ENCODE results near the gene TGFBR2. TPM values are rescaled to one million over a fixed set of nuclear protein-coding genes. Genes with fewer than 3 reads are reported as not detected.

The TGFBR2 gene
- total and polyA plus RNA-seq, 2 of the 13 experiments (the other 11 are each of a cell fraction or from before 2014, with no cell fraction given), result 82.2 to 187 TPM

DNA sequence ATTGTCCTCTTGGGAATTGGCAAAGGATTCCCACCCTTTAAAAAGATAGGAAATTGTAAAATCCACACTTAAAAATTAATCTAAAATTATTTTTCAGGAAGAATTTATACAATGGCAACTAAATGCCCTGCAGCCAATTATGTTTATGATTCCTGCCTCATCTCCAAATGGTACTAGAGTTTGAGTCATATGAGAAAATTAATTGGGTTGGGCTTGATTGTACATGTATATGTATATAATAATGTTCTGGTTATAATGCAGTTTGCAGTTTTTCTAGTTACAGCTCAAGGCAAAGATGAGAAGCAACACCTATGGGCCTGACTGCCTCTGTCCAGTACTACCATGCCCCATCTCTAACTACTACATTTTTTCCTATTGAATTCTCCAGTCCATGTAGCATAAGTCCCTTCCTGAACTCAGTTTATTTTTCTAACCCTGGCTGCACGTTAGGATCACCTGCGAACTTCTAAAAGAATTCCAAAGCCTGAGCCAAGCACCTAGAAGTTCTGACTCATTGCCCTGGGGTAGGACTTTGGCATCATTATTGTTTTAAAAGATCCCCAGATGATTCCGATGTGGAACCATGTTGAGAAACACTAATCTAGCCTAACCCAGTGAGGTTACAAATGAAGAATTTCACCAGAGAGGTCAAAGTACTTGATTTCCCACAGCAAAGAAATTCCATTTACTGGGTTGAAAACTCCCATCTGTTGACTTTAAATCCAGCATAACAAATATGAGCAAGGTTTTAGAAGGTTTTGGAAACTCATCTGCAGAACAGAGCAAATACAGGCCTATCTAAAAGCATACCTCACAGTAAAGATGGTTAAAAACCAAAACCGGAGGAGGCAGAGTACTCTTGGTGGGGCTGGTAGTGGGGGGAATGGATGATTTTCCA lies 19.4 kb downstream of the TGFBR2 start (continued):
- TF ChIP-seq ZMYM3 (CRISPR knock-in tag; IDR thresholded peaks at IDR 0.05) (peak; percentile 71), RBM22 (optimal IDR thresholded peaks at IDR 0.05; ENCODE audit: low read length) (peak; percentile 46), CHD4 (IDR thresholded peaks at IDR 0.05; ENCODE audit: borderline replicate concordance, low read length) (no peak), ELF1 (CRISPR knock-in tag; IDR thresholded peaks at IDR 0.05) (no peak), JUNB (CRISPR knock-in tag; IDR thresholded peaks at IDR 0.05; ENCODE audit: borderline replicate concordance) (peak; percentile 68; the same call in 1 of the 2 replicates), ZNF235 (CRISPR knock-in tag; IDR thresholded peaks at IDR 0.05; ENCODE audit: borderline replicate concordance) (no peak), ZNF614 (CRISPR knock-in tag; IDR thresholded peaks at IDR 0.05; ENCODE audit: borderline replicate concordance) (peak; percentile 65), ZFP36L2 (CRISPR knock-in tag; IDR thresholded peaks at IDR 0.05) (no peak), MAZ (IDR thresholded peaks at IDR 0.05; ENCODE audit: borderline replicate concordance, low read depth, low read length) (no peak), MAZ (CRISPR knock-in tag; IDR thresholded peaks at IDR 0.05; ENCODE audit: low read depth) (no peak), MBD4 (IDR thresholded peaks at IDR 0.05; ENCODE audit: borderline replicate concordance, low read length) (peak; percentile 71; the same call in 1 of the 2 replicates), EHMT2 (IDR thresholded peaks at IDR 0.05; ENCODE audit: borderline replicate concordance, low read depth, low read length) (peak; percentile 83; the same call in 1 of the 2 replicates), HNRNPUL1 (IDR thresholded peaks at IDR 0.05; ENCODE audit: low read depth, low read length) (no peak), TCF7 (IDR thresholded peaks at IDR 0.05; ENCODE audit: low read depth) (peak; percentile 73), ZNF20 (CRISPR knock-in tag; IDR thresholded peaks at IDR 0.05) (no peak), HOXA3 (CRISPR knock-in tag; IDR thresholded peaks at IDR 0.05) (peak; percentile 62; the same call in 1 of the 2 replicates), NR2F1 (CRISPR knock-in tag; IDR thresholded peaks at IDR 0.05) (peak in 1 of 2 experiments; percentile 89; a peak in 2 of 4 replicates), FOXP1 (IDR thresholded peaks at IDR 0.05) (no peak), FOXP1 (CRISPR knock-in tag; IDR thresholded peaks at IDR 0.05) (peak; percentile 54), NRL (CRISPR knock-in tag; IDR thresholded peaks at IDR 0.05; ENCODE audit: borderline replicate concordance) (no peak), SMARCC2 (IDR thresholded peaks at IDR 0.05) (0 out of 2 replicates have a peak, but pooled peaks have one; percentile 32)
- TF ChIP-seq, protein P1, sequence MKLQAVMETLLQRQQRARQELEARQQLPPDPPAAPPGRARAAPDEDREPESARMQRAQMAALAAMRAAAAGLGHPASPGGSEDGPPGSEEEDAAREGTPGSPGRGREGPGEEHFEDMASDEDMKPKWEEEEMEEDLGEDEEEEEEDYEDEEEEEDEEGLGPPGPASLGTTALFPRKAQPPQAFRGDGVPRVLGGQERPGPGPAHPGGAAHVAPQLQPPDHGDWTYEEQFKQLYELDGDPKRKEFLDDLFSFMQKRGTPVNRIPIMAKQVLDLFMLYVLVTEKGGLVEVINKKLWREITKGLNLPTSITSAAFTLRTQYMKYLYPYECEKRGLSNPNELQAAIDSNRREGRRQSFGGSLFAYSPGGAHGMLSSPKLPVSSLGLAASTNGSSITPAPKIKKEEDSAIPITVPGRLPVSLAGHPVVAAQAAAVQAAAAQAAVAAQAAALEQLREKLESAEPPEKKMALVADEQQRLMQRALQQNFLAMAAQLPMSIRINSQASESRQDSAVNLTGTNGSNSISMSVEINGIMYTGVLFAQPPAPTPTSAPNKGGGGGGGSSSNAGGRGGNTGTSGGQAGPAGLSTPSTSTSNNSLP (IDR thresholded peaks at IDR 0.05; ENCODE audit: low read depth, low read length), result peak; percentile 96
- TF ChIP-seq, protein P2, sequence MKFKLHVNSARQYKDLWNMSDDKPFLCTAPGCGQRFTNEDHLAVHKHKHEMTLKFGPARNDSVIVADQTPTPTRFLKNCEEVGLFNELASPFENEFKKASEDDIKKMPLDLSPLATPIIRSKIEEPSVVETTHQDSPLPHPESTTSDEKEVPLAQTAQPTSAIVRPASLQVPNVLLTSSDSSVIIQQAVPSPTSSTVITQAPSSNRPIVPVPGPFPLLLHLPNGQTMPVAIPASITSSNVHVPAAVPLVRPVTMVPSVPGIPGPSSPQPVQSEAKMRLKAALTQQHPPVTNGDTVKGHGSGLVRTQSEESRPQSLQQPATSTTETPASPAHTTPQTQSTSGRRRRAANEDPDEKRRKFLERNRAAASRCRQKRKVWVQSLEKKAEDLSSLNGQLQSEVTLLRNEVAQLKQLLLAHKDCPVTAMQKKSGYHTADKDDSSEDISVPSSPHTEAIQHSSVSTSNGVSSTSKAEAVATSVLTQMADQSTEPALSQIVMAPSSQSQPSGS (CRISPR knock-in tag; IDR thresholded peaks at IDR 0.05), result peak; percentile 58; the same call in 1 of the 2 replicates
- TF ChIP-seq, protein P3, sequence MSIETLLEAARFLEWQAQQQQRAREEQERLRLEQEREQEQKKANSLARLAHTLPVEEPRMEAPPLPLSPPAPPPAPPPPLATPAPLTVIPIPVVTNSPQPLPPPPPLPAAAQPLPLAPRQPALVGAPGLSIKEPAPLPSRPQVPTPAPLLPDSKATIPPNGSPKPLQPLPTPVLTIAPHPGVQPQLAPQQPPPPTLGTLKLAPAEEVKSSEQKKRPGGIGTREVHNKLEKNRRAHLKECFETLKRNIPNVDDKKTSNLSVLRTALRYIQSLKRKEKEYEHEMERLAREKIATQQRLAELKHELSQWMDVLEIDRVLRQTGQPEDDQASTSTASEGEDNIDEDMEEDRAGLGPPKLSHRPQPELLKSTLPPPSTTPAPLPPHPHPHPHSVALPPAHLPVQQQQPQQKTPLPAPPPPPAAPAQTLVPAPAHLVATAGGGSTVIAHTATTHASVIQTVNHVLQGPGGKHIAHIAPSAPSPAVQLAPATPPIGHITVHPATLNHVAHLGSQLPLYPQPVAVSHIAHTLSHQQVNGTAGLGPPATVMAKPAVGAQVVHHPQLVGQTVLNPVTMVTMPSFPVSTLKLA (IDR thresholded peaks at IDR 0.05), result 0 out of 2 replicates have a peak, but pooled peaks have one; percentile 25
- TF ChIP-seq, protein P4, sequence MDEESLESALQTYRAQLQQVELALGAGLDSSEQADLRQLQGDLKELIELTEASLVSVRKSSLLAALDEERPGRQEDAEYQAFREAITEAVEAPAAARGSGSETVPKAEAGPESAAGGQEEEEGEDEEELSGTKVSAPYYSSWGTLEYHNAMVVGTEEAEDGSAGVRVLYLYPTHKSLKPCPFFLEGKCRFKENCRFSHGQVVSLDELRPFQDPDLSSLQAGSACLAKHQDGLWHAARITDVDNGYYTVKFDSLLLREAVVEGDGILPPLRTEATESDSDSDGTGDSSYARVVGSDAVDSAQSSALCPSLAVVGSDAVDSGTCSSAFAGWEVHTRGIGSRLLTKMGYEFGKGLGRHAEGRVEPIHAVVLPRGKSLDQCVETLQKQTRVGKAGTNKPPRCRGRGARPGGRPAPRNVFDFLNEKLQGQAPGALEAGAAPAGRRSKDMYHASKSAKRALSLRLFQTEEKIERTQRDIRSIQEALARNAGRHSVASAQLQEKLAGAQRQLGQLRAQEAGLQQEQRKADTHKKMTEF (CRISPR knock-in tag; IDR thresholded peaks at IDR 0.05), result peak; percentile 73

All from HepG2 (cell line).